Esophagus muscularis mucosa (tissue), 4 donors: Measurements from ENCODE around the gene CTNNA3.

Source experiments
- EP300 ChIP-seq: sonication (generic); formaldehyde crosslinking; IDR thresholded peaks from one replicate; pipeline ENCODE4 v1.6.1; 2017; ENCODE audit warnings: antibody characterized with exemption
- POLR2A ChIP-seq: fragments of 450-650 bp; IDR thresholded peaks from one replicate; pipeline ENCODE4 v1.6.1; 2017; ENCODE audit warnings: antibody characterized with exemption, moderate library complexity, mild to moderate bottlenecking, low read depth
- TF ChIP-seq, protein P1 (sequence below), 3 experiments: fragments of 200-600 bp in 2 of 3; fragments of 450-650 bp in 1 of 3; sonication (generic) in 2 of 3; IDR thresholded peaks; one replicate each; pipeline ENCODE4 v1.5.1; 2017 to 2019; ENCODE audit warnings: antibody characterized with exemption in 3 of 3, mild to moderate bottlenecking in 2 of 3, moderate library complexity in 1 of 3

DNA sequence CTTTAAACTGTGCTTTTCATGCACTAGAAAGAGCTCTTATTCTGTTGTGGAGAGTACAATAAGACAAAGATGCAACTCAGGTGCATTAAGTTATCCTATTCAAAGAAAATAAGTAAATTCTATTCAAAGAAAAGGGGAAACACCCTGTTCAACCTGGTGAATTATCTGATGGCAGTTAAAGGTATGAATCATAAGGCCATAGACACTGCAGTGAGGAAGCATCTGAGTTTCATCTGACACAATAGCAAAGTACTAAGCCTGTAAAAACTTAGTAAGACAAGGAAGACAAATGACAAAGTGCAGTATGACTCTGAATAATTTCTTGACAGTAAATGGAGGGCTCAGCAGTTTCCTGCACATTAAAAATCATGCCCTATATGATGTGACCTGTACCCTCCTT lies 861.2 kb downstream of the CTNNA3 start:
- TF ChIP-seq POLR2A (no peak), EP300 (no peak)
- TF ChIP-seq, protein P1, sequence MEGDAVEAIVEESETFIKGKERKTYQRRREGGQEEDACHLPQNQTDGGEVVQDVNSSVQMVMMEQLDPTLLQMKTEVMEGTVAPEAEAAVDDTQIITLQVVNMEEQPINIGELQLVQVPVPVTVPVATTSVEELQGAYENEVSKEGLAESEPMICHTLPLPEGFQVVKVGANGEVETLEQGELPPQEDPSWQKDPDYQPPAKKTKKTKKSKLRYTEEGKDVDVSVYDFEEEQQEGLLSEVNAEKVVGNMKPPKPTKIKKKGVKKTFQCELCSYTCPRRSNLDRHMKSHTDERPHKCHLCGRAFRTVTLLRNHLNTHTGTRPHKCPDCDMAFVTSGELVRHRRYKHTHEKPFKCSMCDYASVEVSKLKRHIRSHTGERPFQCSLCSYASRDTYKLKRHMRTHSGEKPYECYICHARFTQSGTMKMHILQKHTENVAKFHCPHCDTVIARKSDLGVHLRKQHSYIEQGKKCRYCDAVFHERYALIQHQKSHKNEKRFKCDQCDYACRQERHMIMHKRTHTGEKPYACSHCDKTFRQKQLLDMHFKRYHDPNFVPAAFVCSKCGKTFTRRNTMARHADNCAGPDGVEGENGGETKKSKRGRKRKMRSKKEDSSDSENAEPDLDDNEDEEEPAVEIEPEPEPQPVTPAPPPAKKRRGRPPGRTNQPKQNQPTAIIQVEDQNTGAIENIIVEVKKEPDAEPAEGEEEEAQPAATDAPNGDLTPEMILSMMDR (IDR thresholded peaks at IDR 0.05) = no peak
